ENCODE results near the gene LRRC74A. TPM values are rescaled to one million over a fixed set of nuclear protein-coding genes. Genes with fewer than 3 reads are reported as not detected.

The LRRC74A gene
- total RNA-seq, 1 experiment from 2014 or later = not detected

DNA sequence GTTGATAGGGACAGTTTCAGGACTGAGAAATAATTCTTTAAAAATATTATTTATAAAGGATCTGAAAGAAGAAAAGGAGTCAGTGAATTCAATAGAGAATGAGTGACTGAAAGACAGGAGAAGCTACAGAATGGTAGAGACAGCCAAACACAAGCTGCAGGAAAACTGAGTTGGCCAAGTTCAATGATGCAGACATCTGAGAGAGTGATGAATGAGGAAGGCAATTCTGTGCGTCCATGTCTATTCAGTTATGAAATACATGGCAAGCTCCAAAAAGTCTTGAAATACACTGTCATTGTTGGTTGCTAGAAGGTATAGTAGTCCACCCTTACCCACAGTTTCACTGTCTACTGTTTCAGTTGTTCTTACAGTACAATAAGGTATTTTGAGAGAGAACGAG, 6.8 kb downstream of the LRRC74A start:
- no peak overlapping the region for H2BK20ac ChIP-seq (ENCODE audit: low read depth, low read length, poor library complexity, severe bottlenecking)
- H4K8ac ChIP-seq (replicated peaks; ENCODE audit: insufficient read length, low read depth, low read length) = no peak overlapping the region
- no peaks in the 10 kb centered on the region for H3K79me1 ChIP-seq (ENCODE audit: insufficient read depth, low read depth, low read length, poor library complexity, severe bottlenecking)
- no peak overlapping the region for H3K18ac ChIP-seq (ENCODE audit: insufficient read length, low read depth, low read length)
- Mint-ChIP-seq H3K27me3 (ENCODE audit: low read depth) (peaks cover 4% of the 10 kb centered on the region), H3K36me3 (ENCODE audit: insufficient read depth in 1 of 3, low read depth in 3 of 3) (no peaks in the 10 kb centered on the region), H3K9me3 (no peaks in the 10 kb centered on the region), H3K27ac (no peak overlapping the region), H3K4me3 (no peak overlapping the region), H3K4me1 (peaks cover 30 to 42% of the 10 kb centered on the region in 2 experiments)
- no peak overlapping the region for H3T11ph ChIP-seq (ENCODE audit: low read length)
- no peak overlapping the region for H2BK5ac ChIP-seq (ENCODE audit: insufficient read length, low read length)
- DNase-seq = no peak
- H3K23me2 ChIP-seq (ENCODE audit: insufficient read length, low read depth, low read length, poor library complexity, severe bottlenecking) = no peaks in the 10 kb centered on the region
- H3K9me3 ChIP-seq (ENCODE audit: control insufficient read depth, low read depth, low read length) = no peaks in the 10 kb centered on the region
- no peak for TF ChIP-seq CTCF (conservative IDR thresholded peaks at IDR 0.05)
- H2AK5ac ChIP-seq (ENCODE audit: insufficient read length, low read length) = no peak overlapping the region
- no peak overlapping the region for H3K56ac ChIP-seq (ENCODE audit: insufficient read length, low read depth, low read length)
- H3K79me2 ChIP-seq (ENCODE audit: insufficient read depth, low read length) = no peaks in the 10 kb centered on the region
- no peaks in the 10 kb centered on the region for H4K20me1 ChIP-seq (ENCODE audit: control insufficient read depth, insufficient read depth, insufficient read length)
- no peak overlapping the region for H3K27ac ChIP-seq (ENCODE audit: insufficient read length, low read depth, low read length)
- H2BK12ac ChIP-seq (ENCODE audit: insufficient read length, low read depth, low read length) = no peak overlapping the region
- H3K4ac ChIP-seq (ENCODE audit: low read depth, low read length) = no peak overlapping the region
- no peak overlapping the region for H3K14ac ChIP-seq (ENCODE audit: insufficient read depth, low read length)
- no peak overlapping the region for H4K5ac ChIP-seq (ENCODE audit: insufficient read length, low read depth, low read length)
- no peak overlapping the region for H4K91ac ChIP-seq (ENCODE audit: insufficient read length, low read depth, low read length)
- H2AFZ ChIP-seq (ENCODE audit: low read length) = no peak overlapping the region
- no peaks in the 10 kb centered on the region for H3K27me3 ChIP-seq (ENCODE audit: insufficient read depth, low read length)
- no peak overlapping the region for H3K4me2 ChIP-seq (ENCODE audit: insufficient read depth, insufficient read length, low read length)
- no peak overlapping the region for H3K9ac ChIP-seq (ENCODE audit: extremely low read depth, insufficient read length, low read length)
- WGBS (ENCODE audit: extremely low coverage, insufficient read length, low lambda C conversion rate) = no CpG with 5 or more reads among the region's 2 CpGs
- no peak overlapping the region for H2BK120ac ChIP-seq (ENCODE audit: low read depth, low read length, poor library complexity, severe bottlenecking)
- H3K4me1 ChIP-seq (ENCODE audit: insufficient read depth, low read length) = no peaks in the 10 kb centered on the region; the same call in 1 of the 2 replicates
- H3K23ac ChIP-seq (ENCODE audit: insufficient read length, low read depth, low read length) = no peak overlapping the region
- no peak overlapping the region for H2BK15ac ChIP-seq (ENCODE audit: low read depth, low read length)

All from H9 (cell line).